Stimulated activated CD4-positive, alpha-beta T cell treated with anti-CD3 and anti-CD28 coated beads, TNF-alpha, amount 100 ng/mL, for 24 hours (primary cell): ENCODE measurements around the gene CCR3.
A peak's percentile ranks its signal among the peaks of the same experiment; 100 is the strongest.

ENCODE experiments used
- DNase-seq, 3 experiments: peaks; one replicate each; pipeline ENCODE4 v3.0.0-alpha.2; 2020; ENCODE audit warnings: low read depth in 3 of 3

CCR3 gene

DNA sequence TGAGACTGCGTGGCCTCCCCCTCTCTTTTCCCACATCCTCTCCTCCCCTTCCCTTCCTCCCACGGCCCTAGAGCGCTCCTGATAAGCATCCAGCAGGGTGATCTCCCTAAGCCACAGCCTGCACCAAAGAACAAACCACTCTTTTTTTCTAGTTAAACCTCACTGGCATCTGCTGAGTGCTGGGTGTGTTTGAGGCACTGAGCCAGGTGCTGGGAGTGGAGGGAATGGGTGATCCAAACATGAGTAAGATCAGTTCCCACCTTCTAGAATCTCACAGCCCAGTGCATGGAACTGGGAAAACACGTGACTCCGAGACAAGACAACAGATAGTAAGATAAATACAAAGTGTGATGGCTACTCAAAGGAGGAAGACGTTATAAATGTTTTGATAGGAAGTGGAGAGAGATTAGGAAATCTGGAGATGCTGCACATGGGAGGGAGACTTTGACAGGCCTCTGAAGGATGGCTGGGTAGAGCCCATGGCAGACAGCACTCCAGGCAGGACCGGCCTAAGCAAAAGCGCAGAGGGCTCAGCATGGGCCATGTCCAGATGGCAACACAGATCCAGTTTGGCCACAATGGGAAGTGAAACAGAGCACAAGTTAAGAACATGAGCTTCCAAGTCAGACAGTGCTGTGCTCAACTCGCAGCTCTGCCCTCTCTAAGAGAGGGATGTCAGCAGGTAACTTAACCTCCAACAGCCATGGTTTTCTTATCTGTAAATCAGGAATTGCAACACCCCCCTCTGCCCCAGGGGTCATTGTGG lies 55.6 kb downstream of the CCR3 start:
- DNase-seq: no peak

DNA sequence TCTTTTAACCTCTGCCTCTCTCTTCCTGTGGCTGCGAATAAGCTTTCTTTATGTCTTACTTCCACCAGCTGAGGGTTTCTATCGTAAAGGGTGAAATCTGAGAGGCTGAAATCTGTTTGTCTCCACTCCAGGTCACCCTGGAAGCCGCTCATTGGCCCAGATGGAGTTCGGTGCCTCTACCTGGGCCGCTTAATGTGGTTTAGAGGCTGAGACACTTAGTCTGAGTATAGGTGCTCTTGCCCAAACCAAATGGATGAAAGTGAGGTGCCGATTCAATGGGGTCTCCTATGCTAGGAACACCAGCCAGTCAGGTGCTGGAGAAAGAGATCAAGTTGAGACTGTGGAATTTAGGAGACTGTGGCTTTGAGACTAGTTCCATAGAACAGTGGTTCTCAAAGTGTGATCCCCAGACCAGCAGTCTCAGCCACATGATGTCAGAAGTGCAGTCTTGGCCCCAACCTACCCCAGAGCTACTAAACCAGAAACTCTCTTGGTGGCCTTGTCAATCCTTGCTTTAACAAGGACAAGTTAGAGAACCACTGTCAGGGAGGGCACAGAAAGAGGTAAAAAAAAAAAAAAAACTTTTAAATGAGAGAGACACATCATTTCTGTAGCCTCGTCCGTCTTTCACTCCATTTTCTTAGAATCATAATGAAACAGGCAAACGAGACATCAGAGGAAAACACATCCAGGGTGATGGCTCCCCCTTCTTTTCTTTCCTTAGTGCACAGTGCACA lies 56.8 kb downstream of the CCR3 start:
- peak in 1 of 3 experiments; percentile 45 for DNase-seq

DNA sequence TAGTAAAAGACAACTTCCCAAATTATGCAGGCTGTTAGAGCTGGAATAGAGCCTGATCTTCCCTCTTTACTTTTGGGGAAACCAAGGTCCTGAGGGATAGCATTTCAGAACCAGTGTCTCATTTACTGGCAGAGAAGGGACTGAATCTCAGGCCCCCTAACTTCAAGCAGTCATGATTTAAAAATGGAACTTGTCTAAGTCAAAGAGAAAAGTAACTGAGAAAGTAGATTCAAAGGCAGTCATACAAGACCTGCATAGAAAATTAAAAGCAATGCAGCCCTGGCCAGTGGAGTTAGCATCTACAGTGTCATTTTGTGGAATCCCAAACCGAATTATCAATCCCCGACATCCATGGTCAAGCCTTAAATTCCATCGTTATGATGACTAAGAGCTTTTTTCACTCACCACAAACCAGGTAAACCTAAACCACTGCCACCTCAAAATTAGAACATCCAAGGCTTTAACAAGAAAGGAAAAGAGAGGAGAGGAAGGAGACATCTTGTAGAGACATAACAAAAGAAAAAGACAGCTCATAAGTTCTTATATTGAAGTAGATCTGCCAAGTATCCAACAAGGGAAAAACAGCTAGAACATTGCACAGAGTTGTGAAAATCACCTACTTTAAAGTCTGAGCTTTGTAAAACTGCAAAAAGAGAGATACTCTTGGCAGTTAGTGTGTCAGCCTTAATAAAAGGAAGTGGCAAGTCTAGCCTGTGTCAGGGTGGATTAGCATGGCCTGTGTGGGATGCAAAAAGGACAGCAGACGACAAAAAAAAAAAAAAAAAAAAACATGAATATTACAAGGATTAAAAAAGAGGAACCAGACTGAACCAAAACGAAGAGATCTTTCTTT lies 57.6 kb downstream of the CCR3 start:
- no peak for DNase-seq

GRCh38 chr3:46300461-46300789 lies 58.2 kb downstream of the CCR3 start:
- no peak for DNase-seq

DNA sequence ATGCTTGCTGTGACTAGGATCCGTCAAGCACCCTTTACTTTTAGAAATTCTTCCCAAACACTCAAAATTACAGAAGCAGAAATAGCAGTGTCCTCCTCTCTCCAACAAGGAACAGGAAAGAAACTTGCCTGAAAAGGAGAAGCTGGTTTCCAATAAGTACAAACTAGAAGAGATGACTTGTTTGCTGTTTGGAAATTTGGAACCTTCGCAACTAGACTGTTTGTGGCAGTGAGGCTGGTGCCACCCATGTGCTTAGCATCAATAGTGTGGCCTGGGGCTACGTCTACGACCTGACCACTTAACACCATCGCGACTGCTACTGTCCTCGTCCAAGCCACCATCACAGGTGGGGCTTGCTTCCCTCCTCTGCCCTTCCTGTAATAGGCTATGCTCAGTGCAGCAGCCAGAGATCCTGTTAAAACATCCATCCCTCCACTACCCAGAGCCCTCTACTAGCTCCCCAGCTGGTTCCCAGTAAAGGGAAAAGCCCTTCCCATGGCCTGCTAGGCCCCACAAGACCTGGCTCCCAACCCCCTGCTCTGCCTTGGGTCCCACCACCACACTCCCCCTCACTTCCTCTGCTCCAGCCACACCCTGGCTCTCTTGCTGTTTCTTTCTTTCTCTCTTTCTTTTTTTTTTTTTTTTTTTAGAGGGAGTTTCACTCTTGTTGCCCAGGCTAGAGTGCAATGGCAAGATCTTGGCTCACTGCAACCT lies 59.0 kb downstream of the CCR3 start:
- DNase-seq: no peak

DNA sequence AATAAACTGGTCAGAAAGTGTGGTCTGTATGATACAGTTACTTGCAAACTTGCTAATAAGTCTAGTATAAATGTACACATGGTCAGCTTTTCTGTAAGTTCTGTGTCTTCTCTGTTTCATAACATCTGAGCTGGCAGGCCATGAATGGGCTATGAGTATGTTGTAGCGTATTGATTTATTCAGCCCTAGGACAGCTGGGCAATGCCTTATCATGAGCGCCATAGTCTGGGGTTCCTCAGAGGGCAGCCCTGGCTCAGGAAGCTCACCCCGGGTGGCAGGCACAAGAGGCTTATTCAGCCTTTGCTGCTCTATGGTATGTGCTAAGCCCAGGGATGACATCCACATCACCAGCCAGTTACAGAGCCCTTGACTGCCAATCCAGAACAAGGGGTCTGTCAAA lies 61.0 kb downstream of the CCR3 start:
- DNase-seq: no peak

GRCh38 chr3:46304739-46305138 lies 62.5 kb downstream of the CCR3 start:
- no peak for DNase-seq

DNA sequence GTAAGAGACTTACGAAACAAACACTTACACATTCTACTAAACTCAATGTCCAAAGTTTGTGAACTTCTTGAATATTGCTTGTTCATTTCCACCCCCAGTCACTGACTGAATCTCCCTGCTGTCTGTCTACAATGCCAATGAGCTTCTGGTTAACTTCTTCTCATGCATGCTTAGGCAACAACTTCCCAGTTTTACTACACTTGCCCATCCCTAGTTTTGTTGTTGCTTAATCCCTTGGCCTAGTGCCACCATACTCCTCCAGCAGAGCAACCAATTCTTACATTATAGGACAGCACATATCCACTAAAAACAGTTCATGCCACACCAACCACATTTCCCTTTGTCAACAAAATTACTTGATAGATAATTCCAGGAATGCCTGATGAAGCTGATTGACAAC lies 70.7 kb downstream of the CCR3 start:
- DNase-seq: no peak

DNA sequence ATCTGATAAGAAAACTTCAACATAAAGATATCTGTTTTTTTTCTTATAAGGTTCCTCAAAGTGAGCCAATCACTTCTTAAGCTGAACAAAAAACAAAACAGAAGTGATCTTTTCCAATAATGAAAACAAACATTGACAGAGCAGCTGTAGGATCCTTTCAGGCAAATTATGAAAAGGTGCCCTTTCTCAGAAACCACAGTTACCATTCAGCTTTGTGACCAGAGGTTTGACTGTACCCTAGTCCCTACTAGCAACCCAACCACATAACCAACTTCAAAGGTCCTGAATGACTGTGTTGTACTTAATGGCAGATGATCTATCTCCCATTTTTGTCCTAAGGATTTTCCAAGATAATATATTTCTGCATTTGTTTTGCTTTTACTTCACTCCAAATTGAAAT lies 72.3 kb downstream of the CCR3 start:
- DNase-seq: no peak

GRCh38 chr3:46316206-46316605 lies 73.9 kb downstream of the CCR3 start:
- DNase-seq: no peak
